Skeletal muscle tissue (tissue), 4 donors: ENCODE measurements around the gene ANK3. TPM values are rescaled to one million over a fixed set of nuclear protein-coding genes. Genes with fewer than 3 reads are reported as not detected.

ENCODE experiments used
- H3K27ac ChIP-seq: one replicate; pipeline ENCODE4 v1.7.0; 2013; ENCODE audit warnings: mild to moderate bottlenecking, low read depth, low read length, inconsistent platforms
- H3K27me3 ChIP-seq, 3 donors: one replicate each; pipeline ENCODE4 v1.7.0; 2013; ENCODE audit warnings: low read length in 3 of 3; ENCODE audit not compliant: control insufficient read depth in 3 of 3, insufficient read depth in 3 of 3
- H3K36me3 ChIP-seq, 3 donors: one replicate each; pipeline ENCODE4 v1.7.0; 2013; ENCODE audit warnings: low read length in 3 of 3; ENCODE audit not compliant: control insufficient read depth in 3 of 3, insufficient read depth in 3 of 3
- H3K4me1 ChIP-seq, 3 donors: one replicate each; pipeline ENCODE4 v1.7.0; 2013; ENCODE audit warnings: low read length in 3 of 3, mild to moderate bottlenecking in 3 of 3; ENCODE audit not compliant: control insufficient read depth in 3 of 3, insufficient read depth in 3 of 3
- H3K4me3 ChIP-seq, 3 donors: one replicate each; pipeline ENCODE4 v1.7.0; 2013; ENCODE audit warnings: low read length in 3 of 3
- H3K9ac ChIP-seq, 3 donors: one replicate each; pipeline ENCODE4 v1.7.0; 2013; ENCODE audit warnings: low read length in 3 of 3, mild to moderate bottlenecking in 3 of 3, moderate library complexity in 2 of 3, low read depth in 1 of 3
- H3K9me3 ChIP-seq, 3 donors: one replicate each; pipeline ENCODE4 v1.7.0; 2013; ENCODE audit warnings: low read length in 3 of 3; ENCODE audit not compliant: control insufficient read depth in 3 of 3
- total RNA-seq: library from RNA; depleted of rRNA; stranded (reverse); fragments of >200 nt; gene quantifications from one replicate; pipeline ENCODE4 v1.2.3, GENCODE V29; 2014
- donor health status: Osteomylitis.

The ANK3 gene
- total RNA-seq, 1 donor from 2014 or later = 110 TPM

- H3K36me3 ChIP-seq = no peaks in the 10 kb centered on the region
- no peaks in the 10 kb centered on the region for H3K27me3 ChIP-seq
- no peak overlapping the region for H3K4me3 ChIP-seq
- H3K9me3 ChIP-seq = no peaks in the 10 kb centered on the region
- H3K27ac ChIP-seq = no peak overlapping the region
- H3K4me1 ChIP-seq = peaks cover 0 to 3% (median 0%) of the 10 kb centered on the region in 3 donors
- no peak overlapping the region for H3K9ac ChIP-seq
Observed at GRCh38 chr10:60203993-60204618, 185.6 kb downstream of the ANK3 start.

- no peaks in the 10 kb centered on the region for H3K9me3 ChIP-seq
- no peaks in the 10 kb centered on the region for H3K4me1 ChIP-seq
- H3K27ac ChIP-seq = no peak overlapping the region
- no peak overlapping the region for H3K4me3 ChIP-seq
- peaks cover 0 to 6% (median 3%) of the 10 kb centered on the region in 3 donors for H3K36me3 ChIP-seq
- H3K9ac ChIP-seq = no peak overlapping the region
- H3K27me3 ChIP-seq = no peaks in the 10 kb centered on the region
Observed at GRCh38 chr10:60200682-60201053, 189.0 kb downstream of the ANK3 start.

GRCh38 chr10:60200012-60200681, 189.5 kb downstream of the ANK3 start:
- Histone ChIP-seq H3K4me1 (no peaks in the 10 kb centered on the region), H3K4me3 (no peak overlapping the region), H3K36me3 (peaks cover 0 to 8% (median 3%) of the 10 kb centered on the region in 3 donors), H3K27ac (no peak overlapping the region), H3K27me3 (no peaks in the 10 kb centered on the region), H3K9ac (no peak overlapping the region), H3K9me3 (no peaks in the 10 kb centered on the region)

DNA sequence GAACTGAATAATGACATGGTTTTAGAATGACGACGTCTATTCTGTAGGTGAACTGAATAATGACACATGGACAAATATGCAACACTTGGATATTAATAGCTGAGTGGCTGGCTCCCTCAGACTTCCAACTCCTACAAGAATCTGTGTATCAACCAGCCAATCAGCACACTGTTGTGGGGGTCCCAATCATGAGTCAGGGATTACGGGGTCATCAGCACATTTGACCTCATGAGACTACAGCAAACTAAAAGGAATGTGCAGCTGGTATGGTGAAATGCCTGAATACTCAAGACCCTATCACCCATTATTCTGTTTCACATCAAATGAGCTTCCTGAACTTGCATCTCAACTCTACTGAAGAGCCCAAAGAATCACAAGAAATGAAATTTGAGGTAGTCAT, 192.5 kb downstream of the ANK3 start:
- Histone ChIP-seq H3K36me3 (peaks cover 0 to 8% (median 3%) of the 10 kb centered on the region in 3 donors), H3K4me1 (no peaks in the 10 kb centered on the region), H3K27ac (no peak overlapping the region)

DNA sequence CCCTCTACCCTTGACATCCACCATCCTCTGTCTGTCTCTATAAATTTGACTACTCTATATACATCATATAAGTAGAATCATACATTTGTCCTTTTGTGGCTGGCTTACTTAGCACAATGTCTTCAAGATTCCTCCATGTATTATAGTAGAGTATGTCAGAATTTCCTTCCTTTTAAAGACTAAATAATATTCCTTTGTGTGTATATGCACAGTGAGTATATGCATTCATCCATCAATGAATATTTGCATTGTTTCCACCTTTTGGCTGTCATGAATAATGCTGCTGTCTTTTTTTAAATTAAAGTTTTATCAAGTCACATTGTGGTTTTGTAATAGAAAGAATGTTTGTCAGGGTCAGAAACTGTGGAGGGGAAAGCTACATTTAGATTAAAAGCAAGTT, 195.3 kb downstream of the ANK3 start:
- Histone ChIP-seq H3K4me3 (no peak overlapping the region), H3K9me3 (no peaks in the 10 kb centered on the region), H3K36me3 (peaks cover 0 to 8% (median 3%) of the 10 kb centered on the region in 3 donors), H3K9ac (no peak overlapping the region), H3K27ac (no peak overlapping the region), H3K27me3 (no peaks in the 10 kb centered on the region), H3K4me1 (peaks cover 0 to 4% (median 2%) of the 10 kb centered on the region in 3 donors)

More for the DNA sequence above, 192.5 kb downstream of the ANK3 start:
- H3K4me3 ChIP-seq = no peak overlapping the region
- no peak overlapping the region for H3K9ac ChIP-seq
- no peaks in the 10 kb centered on the region for H3K27me3 ChIP-seq
- no peaks in the 10 kb centered on the region for H3K9me3 ChIP-seq

DNA sequence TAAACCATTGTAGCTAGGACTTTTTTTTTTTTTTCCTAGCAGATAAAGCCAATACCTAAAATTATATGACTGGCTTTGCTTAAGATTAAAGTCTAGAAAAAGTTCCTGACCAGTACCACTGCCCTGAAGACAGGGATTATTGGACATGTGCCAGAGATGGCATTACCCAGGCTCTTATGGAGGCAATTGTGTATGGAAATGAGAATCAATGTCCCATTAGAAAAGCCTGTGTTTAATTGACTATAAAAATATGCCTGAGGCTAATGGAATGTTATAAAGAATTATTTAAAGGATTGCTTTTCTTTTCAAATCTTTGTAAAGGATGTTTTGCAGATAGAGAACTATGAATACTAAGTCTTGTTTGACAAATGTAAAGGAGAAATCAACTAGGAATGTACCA, 196.7 kb downstream of the ANK3 start:
- no peak overlapping the region for H3K27ac ChIP-seq
- H3K4me3 ChIP-seq = no peak overlapping the region
- H3K9me3 ChIP-seq = no peaks in the 10 kb centered on the region
- H3K27me3 ChIP-seq = no peaks in the 10 kb centered on the region
- peaks cover 0 to 8% (median 3%) of the 10 kb centered on the region in 3 donors for H3K36me3 ChIP-seq
- peaks cover 13 to 17% (median 14%) of the 10 kb centered on the region in 3 donors for H3K4me1 ChIP-seq
- no peak overlapping the region for H3K9ac ChIP-seq

DNA sequence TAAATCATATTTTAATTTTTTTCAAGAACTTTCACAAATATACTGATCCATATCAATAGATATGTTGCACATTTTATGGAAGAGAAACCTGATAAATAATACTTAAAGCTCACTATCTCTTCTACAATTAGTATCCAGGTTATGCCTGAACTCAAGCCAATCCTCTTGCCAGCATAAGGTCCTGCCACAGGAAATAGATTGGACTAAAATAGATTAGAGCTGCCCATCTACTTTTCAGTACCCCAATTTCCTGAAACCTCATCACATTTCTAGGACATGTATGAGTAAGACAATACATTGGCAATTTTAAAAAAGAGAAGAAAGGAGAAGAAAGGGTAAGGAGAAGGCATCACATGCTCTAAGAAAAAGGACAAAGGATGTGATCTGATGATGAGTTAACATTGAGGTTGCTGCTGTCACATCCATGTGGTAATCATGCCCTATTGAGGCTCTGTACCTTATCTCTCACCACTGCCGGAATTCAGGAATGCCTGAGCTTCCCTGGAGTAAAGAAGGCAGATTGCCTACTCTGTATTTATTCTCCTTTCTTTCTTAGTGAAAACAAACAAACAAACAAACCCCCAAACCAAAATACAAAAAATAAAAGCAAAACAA, 199.7 kb downstream of the ANK3 start:
- Histone ChIP-seq H3K9ac (no peak overlapping the region), H3K4me3 (no peak overlapping the region), H3K27me3 (no peaks in the 10 kb centered on the region), H3K27ac (no peak overlapping the region), H3K4me1 (peaks cover 22 to 25% (median 24%) of the 10 kb centered on the region in 3 donors), H3K9me3 (no peaks in the 10 kb centered on the region), H3K36me3 (no peaks in the 10 kb centered on the region)

DNA sequence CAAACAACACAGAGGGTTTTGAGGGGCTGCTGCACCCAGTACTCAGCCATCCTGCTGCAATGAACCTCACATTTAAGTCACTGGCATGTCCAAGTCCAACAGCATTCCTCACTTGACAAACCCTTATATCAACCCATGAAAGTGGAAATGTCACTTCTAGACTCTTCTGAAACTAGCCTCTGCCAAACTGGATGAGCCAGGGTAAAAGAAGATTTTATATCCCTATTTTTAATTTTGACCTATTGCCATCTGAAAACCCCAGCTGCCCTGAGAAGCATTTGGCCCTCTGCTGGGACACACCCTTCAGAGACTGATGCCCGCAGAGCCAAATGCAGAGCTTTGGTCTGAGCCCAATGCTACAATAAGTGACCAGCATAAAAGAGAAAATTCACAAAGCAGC, 201.1 kb downstream of the ANK3 start:
- H3K4me1 ChIP-seq = peaks cover 22 to 25% (median 24%) of the 10 kb centered on the region in 3 donors
- no peak overlapping the region for H3K9ac ChIP-seq
- H3K27ac ChIP-seq = peak overlapping the region; percentile 42
- no peaks in the 10 kb centered on the region for H3K27me3 ChIP-seq
- H3K4me3 ChIP-seq = no peak overlapping the region
- no peaks in the 10 kb centered on the region for H3K36me3 ChIP-seq
- no peaks in the 10 kb centered on the region for H3K9me3 ChIP-seq

DNA sequence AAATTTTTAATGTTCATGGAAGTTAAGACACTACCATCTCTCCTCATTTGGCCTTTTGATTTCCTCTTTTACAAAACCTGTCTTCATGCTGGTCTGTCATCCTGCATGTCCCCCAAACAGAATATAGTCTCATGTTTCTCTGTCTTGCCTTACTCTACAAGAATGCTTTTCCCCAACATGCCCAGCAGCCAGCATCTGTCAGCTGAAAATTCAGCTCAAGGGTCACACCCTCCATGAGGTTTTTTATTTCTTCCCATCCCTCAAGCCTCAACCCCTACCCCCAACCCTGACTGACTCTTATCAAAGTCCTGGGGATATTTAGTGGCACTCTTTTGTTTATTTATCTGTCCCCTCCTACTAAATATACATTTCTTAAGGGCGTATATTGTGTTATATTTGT, 202.0 kb downstream of the ANK3 start:
- H3K4me1 ChIP-seq = peaks cover 22 to 25% (median 24%) of the 10 kb centered on the region in 3 donors
- H3K9ac ChIP-seq = no peak overlapping the region
- no peaks in the 10 kb centered on the region for H3K36me3 ChIP-seq
- H3K27ac ChIP-seq = peak overlapping the region; percentile 42
- H3K4me3 ChIP-seq = no peak overlapping the region
- no peaks in the 10 kb centered on the region for H3K9me3 ChIP-seq
- no peaks in the 10 kb centered on the region for H3K27me3 ChIP-seq
